ENCODE data around the gene TMCC2.
A peak's percentile ranks its signal among the peaks of the same experiment; 100 is the strongest.

TMCC2 gene

DNA sequence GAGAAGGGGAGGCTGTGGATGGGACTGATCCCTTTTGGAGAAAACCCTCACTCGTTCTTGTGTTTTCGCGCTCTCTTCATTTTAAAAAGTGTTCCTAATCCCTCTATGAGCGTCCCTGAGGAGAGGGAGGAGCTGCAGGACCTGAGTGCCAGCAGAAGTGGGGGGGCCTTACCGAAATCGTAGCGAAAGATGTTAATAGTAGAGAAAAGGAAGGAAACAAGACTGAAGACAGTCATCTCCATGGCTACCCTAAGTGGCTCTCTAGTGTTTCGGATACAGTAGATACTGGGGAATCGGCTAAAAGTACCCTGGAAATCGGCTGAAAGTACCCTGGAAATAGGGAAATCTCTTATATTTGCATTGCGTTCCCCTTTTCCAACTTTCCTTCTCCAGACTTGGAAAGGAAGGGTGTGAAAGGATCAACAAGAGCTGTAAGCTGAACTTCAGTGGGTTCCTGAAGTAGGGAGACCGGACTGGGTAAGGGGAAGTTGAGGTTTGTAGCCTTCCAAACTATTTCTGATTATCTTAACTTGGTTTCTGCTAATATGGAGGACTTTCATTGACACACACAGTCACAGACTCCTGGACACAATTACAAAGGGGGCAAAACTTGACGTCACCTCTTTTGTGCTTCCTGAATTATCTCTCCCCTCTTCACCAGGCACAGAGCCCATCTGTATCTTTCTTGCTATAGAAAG is 15.8 kb upstream of the TMCC2 start:
- H3K4me3 ChIP-seq (ENCODE audit: extremely low read depth, insufficient read depth, low read length, poor library complexity, severe bottlenecking), result peak overlapping the region; percentile 87
- WGBS, 2 experiments (ENCODE audit: insufficient coverage in 2 of 2), result 81 to 95% methylated on average over 6 to 9 of the region's 13 CpGs
- no peaks in the 10 kb centered on the region for H3K9me3 ChIP-seq (ENCODE audit: control insufficient read depth, low read length)
- peak overlapping the region; percentile 83 for H3K27ac ChIP-seq (ENCODE audit: low read depth, low read length, severe bottlenecking)
- H3K36me3 ChIP-seq (ENCODE audit: control insufficient read depth, insufficient read depth, low read length), result no peaks in the 10 kb centered on the region
- peaks cover 9% of the 10 kb centered on the region for H3K4me1 ChIP-seq (ENCODE audit: control insufficient read depth, insufficient read depth, low read length, poor library complexity, severe bottlenecking)

DNA sequence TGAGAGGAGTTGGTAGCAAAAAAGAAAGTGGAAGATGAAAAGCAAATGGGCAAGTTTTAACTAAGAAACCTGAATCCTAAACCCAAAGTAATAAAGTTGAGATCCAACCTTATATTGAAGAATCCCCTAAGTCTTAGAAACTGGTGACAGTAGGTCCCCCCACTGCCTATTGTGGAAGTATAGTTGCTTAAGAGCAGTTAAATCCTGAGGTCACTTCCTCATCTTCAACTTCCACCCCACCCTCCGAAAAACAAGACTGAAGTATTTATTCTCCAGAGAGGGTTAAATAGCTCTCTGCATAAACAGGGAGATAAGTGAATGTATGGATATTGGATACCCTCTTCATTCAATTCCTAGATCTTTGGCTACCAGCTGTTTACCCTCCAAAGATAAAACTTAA is 13.0 kb upstream of the TMCC2 start:
- H3K9me3 ChIP-seq (ENCODE audit: control insufficient read depth, low read length), result no peaks in the 10 kb centered on the region
- peaks cover 9% of the 10 kb centered on the region for H3K4me1 ChIP-seq (ENCODE audit: control insufficient read depth, insufficient read depth, low read length, poor library complexity, severe bottlenecking)
- H3K4me3 ChIP-seq (ENCODE audit: extremely low read depth, insufficient read depth, low read length, poor library complexity, severe bottlenecking), result no peak overlapping the region
- no peak overlapping the region for H3K27ac ChIP-seq (ENCODE audit: low read depth, low read length, severe bottlenecking)
- H3K36me3 ChIP-seq (ENCODE audit: control insufficient read depth, insufficient read depth, low read length), result no peaks in the 10 kb centered on the region
- no CpG with 5 or more reads among the region's 1 CpG for WGBS, 2 experiments (ENCODE audit: insufficient coverage in 2 of 2)

DNA sequence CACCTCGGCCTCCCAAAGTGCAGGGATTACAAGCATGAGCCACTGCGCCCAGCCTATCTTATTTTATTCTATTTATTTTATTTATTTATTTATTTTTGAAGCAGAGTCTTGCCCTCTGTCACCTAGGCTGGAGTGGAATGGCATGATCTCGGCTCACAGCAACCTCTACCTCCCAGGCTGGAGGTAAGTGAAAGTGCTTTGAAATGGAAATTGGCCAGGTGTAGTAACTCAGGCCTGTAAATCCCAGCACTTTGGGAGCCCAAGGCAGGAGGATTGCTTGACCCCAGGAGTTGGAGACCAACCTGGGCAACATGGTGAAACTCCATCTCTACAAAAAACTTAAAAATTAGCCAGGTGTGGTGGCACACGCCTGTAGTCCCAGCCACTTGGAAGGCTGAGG is 11.2 kb upstream of the TMCC2 start:
- peaks cover 4% of the 10 kb centered on the region for H3K4me1 ChIP-seq (ENCODE audit: control insufficient read depth, insufficient read depth, low read length, poor library complexity, severe bottlenecking)
- WGBS, 2 experiments (ENCODE audit: insufficient coverage in 2 of 2), result 100% methylated on average over 1 of the region's 4 CpGs; no CpG with 5 or more reads in 1 of the 2 experiments
- no peak overlapping the region for H3K27ac ChIP-seq (ENCODE audit: low read depth, low read length, severe bottlenecking)
- H3K4me3 ChIP-seq (ENCODE audit: extremely low read depth, insufficient read depth, low read length, poor library complexity, severe bottlenecking), result no peak overlapping the region
- H3K9me3 ChIP-seq (ENCODE audit: control insufficient read depth, low read length), result no peaks in the 10 kb centered on the region
- H3K36me3 ChIP-seq (ENCODE audit: control insufficient read depth, insufficient read depth, low read length), result no peaks in the 10 kb centered on the region

DNA sequence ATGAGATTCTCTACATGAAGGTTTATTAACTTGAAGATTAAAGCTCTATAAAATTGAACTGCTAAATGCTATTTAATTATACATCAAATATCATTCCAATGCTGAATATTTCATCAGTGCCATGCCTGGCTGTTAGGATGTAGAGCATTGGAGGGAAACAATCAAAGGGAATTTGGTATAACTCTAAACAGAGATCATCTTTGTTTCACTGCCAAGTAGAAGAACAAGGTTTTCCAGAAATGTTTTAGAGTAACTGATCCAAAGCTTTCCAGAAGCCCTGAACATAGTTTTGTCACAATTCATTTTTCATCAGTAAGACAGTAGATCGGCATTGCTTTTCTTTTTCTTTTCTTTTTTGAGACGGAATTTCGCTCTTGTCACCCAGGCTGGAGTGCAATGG is 10.3 kb upstream of the TMCC2 start:
- no peaks in the 10 kb centered on the region for H3K9me3 ChIP-seq (ENCODE audit: control insufficient read depth, low read length)
- H3K4me1 ChIP-seq (ENCODE audit: control insufficient read depth, insufficient read depth, low read length, poor library complexity, severe bottlenecking), result no peaks in the 10 kb centered on the region
- H3K27ac ChIP-seq (ENCODE audit: low read depth, low read length, severe bottlenecking), result no peak overlapping the region
- H3K4me3 ChIP-seq (ENCODE audit: extremely low read depth, insufficient read depth, low read length, poor library complexity, severe bottlenecking), result no peak overlapping the region
- no peaks in the 10 kb centered on the region for H3K36me3 ChIP-seq (ENCODE audit: control insufficient read depth, insufficient read depth, low read length)
- WGBS, 2 experiments (ENCODE audit: insufficient coverage in 2 of 2), result 78 to 89% methylated on average over 3 of the region's 3 CpGs

DNA sequence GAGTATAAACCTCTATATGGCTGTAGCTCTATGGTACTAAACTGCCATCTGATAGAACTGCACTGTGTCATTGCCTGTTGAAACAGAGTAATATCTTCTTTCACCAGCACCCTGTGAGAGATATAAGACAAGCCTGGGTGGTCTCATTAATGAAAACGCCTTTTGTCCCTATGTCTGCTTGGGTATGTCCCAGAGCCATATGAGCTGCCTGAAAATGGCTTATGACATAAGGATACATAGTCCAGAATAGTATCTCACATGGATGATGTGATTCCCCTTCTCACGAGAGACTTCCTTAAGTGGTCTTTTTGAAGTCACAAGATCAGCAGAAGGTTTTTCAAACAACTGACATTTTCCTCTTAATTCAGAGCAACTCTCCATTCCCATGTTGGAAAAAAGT is 7.3 kb upstream of the TMCC2 start:
- Histone ChIP-seq H3K4me1 (ENCODE audit: control insufficient read depth, insufficient read depth, low read length, poor library complexity, severe bottlenecking) (no peaks in the 10 kb centered on the region), H3K36me3 (ENCODE audit: control insufficient read depth, insufficient read depth, low read length) (no peaks in the 10 kb centered on the region), H3K27ac (ENCODE audit: low read depth, low read length, severe bottlenecking) (no peak overlapping the region), H3K4me3 (ENCODE audit: extremely low read depth, insufficient read depth, low read length, poor library complexity, severe bottlenecking) (no peak overlapping the region), H3K9me3 (ENCODE audit: control insufficient read depth, low read length) (no peaks in the 10 kb centered on the region)
- 93 to 100% methylated on average over 2 of the region's 2 CpGs for WGBS, 2 experiments (ENCODE audit: insufficient coverage in 2 of 2)

DNA sequence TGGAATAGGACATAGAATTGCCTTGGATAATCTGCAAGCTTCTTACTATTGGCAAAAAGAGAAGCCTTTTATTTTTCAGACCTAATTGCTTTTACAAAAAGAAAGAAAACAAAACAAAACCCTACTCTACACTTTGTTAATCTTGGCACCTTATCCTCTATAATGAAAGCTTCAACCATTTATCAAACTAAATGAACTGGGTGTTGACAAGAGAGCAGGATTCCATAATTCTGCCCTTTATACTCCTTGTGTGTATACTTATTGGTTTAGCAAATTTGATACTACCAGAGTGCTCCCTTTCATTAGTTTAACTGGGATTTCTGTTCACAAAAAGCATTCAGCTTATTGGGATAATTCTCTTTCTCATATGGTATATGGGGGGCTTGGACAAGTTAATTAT is 3.0 kb upstream of the TMCC2 start:
- H3K4me3 ChIP-seq (ENCODE audit: extremely low read depth, insufficient read depth, low read length, poor library complexity, severe bottlenecking), result no peak overlapping the region
- no peak overlapping the region for H3K27ac ChIP-seq (ENCODE audit: low read depth, low read length, severe bottlenecking)
- peaks cover 6% of the 10 kb centered on the region for H3K4me1 ChIP-seq (ENCODE audit: control insufficient read depth, insufficient read depth, low read length, poor library complexity, severe bottlenecking)
- H3K36me3 ChIP-seq (ENCODE audit: control insufficient read depth, insufficient read depth, low read length), result no peaks in the 10 kb centered on the region
- H3K9me3 ChIP-seq (ENCODE audit: control insufficient read depth, low read length), result no peaks in the 10 kb centered on the region

DNA sequence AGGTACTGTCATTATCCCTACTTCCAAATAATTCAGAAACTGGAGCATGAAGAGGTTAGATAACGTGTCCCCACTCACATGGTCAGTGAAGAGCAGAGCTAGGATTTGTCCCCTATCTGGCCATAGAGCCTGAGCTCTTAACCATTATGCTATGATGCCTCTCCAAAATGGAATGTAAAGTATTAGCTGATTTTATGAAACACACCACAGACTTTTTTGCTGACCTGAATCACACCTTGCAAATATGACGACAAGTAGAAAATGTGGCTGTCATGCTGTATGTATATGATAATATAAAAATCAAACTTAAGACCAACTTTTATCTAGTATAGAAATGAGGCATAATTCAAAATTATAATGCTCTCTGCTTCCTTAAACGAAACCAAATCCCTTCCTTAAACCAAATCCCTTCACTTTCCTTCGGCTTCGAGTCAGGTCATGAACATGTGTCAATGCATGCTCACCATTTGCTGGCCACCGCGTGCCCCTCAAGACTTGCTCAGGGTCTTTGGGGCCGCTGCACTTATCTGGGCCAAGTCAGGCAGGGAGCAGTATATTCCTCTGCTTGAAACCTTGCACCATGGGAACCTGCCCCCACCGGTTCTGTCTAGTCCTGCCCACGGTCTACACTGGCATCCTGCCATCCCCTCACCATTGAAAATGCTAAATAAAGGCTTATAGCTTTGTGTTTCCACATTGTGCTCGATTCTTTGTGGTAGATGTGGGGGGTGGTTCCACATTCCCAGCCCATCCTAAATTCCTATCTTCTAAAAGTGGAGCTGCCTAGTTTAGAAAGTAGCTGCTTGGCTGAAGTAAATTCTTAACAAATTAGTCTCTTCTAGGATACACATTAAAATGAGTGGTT is 1.6 kb upstream of the TMCC2 start:
- Histone ChIP-seq H3K4me3 (ENCODE audit: extremely low read depth, insufficient read depth, low read length, poor library complexity, severe bottlenecking) (no peak overlapping the region), H3K27ac (ENCODE audit: low read depth, low read length, severe bottlenecking) (no peak overlapping the region), H3K4me1 (ENCODE audit: control insufficient read depth, insufficient read depth, low read length, poor library complexity, severe bottlenecking) (peaks cover 7% of the 10 kb centered on the region), H3K9me3 (ENCODE audit: control insufficient read depth, low read length) (no peaks in the 10 kb centered on the region), H3K36me3 (ENCODE audit: control insufficient read depth, insufficient read depth, low read length) (no peaks in the 10 kb centered on the region)
- WGBS, 2 experiments (ENCODE audit: insufficient coverage in 2 of 2), result 86 to 93% methylated on average over 6 to 7 of the region's 11 CpGs

DNA sequence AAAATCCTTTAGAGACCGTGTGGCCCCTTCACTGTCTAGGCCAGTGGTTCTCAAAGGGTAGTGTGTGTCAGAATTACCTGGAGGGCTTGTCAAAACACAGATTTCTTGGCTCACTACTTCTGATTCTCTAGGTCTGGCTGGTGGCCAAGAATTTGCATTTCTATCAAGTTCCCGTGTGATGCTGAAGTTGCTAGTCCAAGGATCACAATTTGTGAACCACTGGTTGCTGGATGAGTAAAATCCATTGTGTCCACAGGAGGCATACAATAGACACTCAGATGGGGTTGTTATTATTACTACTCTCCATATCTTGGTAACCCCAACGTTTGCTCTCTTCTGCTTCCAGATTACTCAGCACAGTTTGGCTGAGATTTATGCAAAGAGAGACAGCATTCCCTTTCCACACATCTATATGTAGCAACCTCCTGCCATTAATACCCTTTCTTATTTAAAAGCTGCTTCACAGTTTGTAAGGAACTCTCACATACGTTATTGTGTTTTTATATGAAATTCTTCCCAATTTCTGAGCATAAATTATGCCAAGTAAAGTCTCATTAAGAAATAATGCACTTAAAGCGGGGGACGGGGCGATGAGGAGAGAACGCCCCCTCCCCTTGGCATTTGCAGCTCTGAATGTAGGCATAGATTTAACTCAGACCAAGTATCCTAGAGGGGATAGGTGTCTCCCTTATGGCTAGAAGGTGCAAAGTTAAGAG is 720 bp upstream of the TMCC2 start:
- Histone ChIP-seq H3K4me3 (ENCODE audit: extremely low read depth, insufficient read depth, low read length, poor library complexity, severe bottlenecking) (peak overlapping the region; percentile 51), H3K4me1 (ENCODE audit: control insufficient read depth, insufficient read depth, low read length, poor library complexity, severe bottlenecking) (peaks cover 7% of the 10 kb centered on the region), H3K9me3 (ENCODE audit: control insufficient read depth, low read length) (no peaks in the 10 kb centered on the region), H3K27ac (ENCODE audit: low read depth, low read length, severe bottlenecking) (no peak overlapping the region), H3K36me3 (ENCODE audit: control insufficient read depth, insufficient read depth, low read length) (no peaks in the 10 kb centered on the region)
- WGBS, 2 experiments (ENCODE audit: insufficient coverage in 2 of 2), result 24 to 26% methylated on average over 6 of the region's 8 CpGs

DNA sequence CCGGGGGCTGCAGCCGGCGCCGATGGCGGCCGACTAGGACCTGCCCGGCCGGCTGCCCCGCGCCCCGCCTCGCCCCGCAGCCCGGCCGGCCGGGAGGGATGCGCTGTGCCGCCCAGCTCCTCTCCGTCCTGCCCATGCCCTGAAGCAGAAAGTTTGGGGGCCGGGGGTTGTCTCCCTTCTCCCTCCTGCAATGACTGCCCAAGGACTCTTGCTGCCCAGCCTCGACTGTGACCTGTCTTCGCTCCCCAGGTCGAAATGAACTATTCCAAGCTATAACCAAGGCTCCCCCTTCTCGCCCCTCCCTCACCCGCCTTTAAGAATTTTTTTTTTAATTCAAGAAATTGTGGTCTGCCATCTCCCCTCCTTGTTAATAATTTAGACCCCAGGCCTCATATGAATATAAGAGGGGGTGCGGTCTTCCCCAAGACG is 361 bp downstream of the TMCC2 start:
- H3K4me3 ChIP-seq (ENCODE audit: extremely low read depth, insufficient read depth, low read length, poor library complexity, severe bottlenecking), result peak overlapping the region; percentile 48
- H3K27ac ChIP-seq (ENCODE audit: low read depth, low read length, severe bottlenecking), result no peak overlapping the region
- peaks cover 7% of the 10 kb centered on the region for H3K4me1 ChIP-seq (ENCODE audit: control insufficient read depth, insufficient read depth, low read length, poor library complexity, severe bottlenecking)
- WGBS, 2 experiments (ENCODE audit: insufficient coverage in 2 of 2), result 0% methylated on average over 9 to 23 of the region's 27 CpGs
- no peaks in the 10 kb centered on the region for H3K36me3 ChIP-seq (ENCODE audit: control insufficient read depth, insufficient read depth, low read length)
- no peaks in the 10 kb centered on the region for H3K9me3 ChIP-seq (ENCODE audit: control insufficient read depth, low read length)

DNA sequence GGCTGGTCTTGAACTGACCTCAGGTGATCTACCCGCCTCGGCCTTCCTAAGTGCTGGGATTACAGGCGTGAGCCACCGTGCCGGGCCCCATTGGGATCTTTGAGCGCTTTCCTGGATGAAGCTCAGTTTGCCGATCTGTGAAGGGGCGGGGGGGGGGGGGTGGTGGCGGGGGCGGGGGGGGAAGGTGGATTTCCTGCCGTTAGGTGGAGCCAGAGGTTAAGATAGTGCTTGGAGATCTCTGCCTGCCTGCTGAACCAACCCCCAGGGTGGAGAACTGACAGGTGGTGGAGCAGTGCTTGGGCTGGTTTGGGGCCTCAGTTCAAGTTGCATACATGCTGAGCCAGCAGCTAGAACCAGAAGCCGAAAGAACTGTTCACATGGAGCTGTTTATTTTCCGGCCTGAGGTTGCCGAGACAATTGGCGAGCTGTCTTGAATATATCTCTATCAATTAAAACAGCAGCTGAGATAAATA is 1.7 kb downstream of the TMCC2 start:
- H3K4me1 ChIP-seq (ENCODE audit: control insufficient read depth, insufficient read depth, low read length, poor library complexity, severe bottlenecking), result peaks cover 7% of the 10 kb centered on the region

More for the DNA sequence above, 1.7 kb downstream of the TMCC2 start:
- no peak overlapping the region for H3K27ac ChIP-seq (ENCODE audit: low read depth, low read length, severe bottlenecking)
- peak overlapping the region; percentile 48 for H3K4me3 ChIP-seq (ENCODE audit: extremely low read depth, insufficient read depth, low read length, poor library complexity, severe bottlenecking)
- 30 to 65% methylated on average over 3 to 5 of the region's 15 CpGs for WGBS, 2 experiments (ENCODE audit: insufficient coverage in 2 of 2)
- H3K36me3 ChIP-seq (ENCODE audit: control insufficient read depth, insufficient read depth, low read length), result no peaks in the 10 kb centered on the region
- H3K9me3 ChIP-seq (ENCODE audit: control insufficient read depth, low read length), result no peaks in the 10 kb centered on the region

All from mesodermal cell (in vitro differentiated cells).